Measurements from ENCODE around the gene RCAN1.
"Not testable (repeated sequence)": the region's sequence is repeated elsewhere in the genome, so short reads cannot be mapped to it uniquely, and the experiment has no call there.

Gene RCAN1

GRCh38 chr21:34568801-34569200, 46.1 kb downstream of the RCAN1 start:
- not testable (repeated sequence) for DNase-seq

GRCh38 chr21:34567604-34568155, 47.2 kb downstream of the RCAN1 start:
- no peak for DNase-seq

GRCh38 chr21:34565238-34565637, 49.7 kb downstream of the RCAN1 start:
- DNase-seq: no peak

GRCh38 chr21:34563370-34563769, 51.5 kb downstream of the RCAN1 start:
- not testable (repeated sequence) for DNase-seq

GRCh38 chr21:34561806-34562205, 53.1 kb downstream of the RCAN1 start:
- DNase-seq: no peak

- DNase-seq: no peak
Observed at GRCh38 chr21:34560609-34561008, 54.3 kb downstream of the RCAN1 start.

GRCh38 chr21:34560021-34560420, 54.9 kb downstream of the RCAN1 start:
- DNase-seq: no peak

GRCh38 chr21:34559089-34559631, 55.8 kb downstream of the RCAN1 start:
- DNase-seq: no peak

GRCh38 chr21:34558166-34558565, 56.7 kb downstream of the RCAN1 start:
- no peak for DNase-seq

GRCh38 chr21:34557261-34557660, 57.7 kb downstream of the RCAN1 start:
- DNase-seq: no peak

- not testable (repeated sequence) for DNase-seq
Observed at GRCh38 chr21:34554670-34555069, 60.2 kb downstream of the RCAN1 start.

GRCh38 chr21:34554227-34554626, 60.7 kb downstream of the RCAN1 start:
- no peak for DNase-seq

- DNase-seq: no peak
Observed at GRCh38 chr21:34553151-34553952, 61.6 kb downstream of the RCAN1 start.

GRCh38 chr21:34552360-34553098, 62.4 kb downstream of the RCAN1 start:
- DNase-seq: no peak

- DNase-seq: no peak
Observed at GRCh38 chr21:34550182-34550799, 64.6 kb downstream of the RCAN1 start.

GRCh38 chr21:34548781-34549376, 66.0 kb downstream of the RCAN1 start:
- no peak for DNase-seq

GRCh38 chr21:34546542-34546941, 68.4 kb downstream of the RCAN1 start:
- no peak for DNase-seq

GRCh38 chr21:34545079-34545884, 69.6 kb downstream of the RCAN1 start:
- no peak for DNase-seq

GRCh38 chr21:34544032-34544496, 70.8 kb downstream of the RCAN1 start:
- DNase-seq: peak; percentile 44

- DNase-seq: no peak
Observed at GRCh38 chr21:34543017-34543416, 71.9 kb downstream of the RCAN1 start.

GRCh38 chr21:34540206-34540605, 74.7 kb downstream of the RCAN1 start:
- DNase-seq: no peak

GRCh38 chr21:34537838-34538237, 77.1 kb downstream of the RCAN1 start:
- DNase-seq: no peak
